Epithelial cell of proximal tubule (primary cell): Measurements from ENCODE around the gene DPYD. TPM values are rescaled to one million over a fixed set of nuclear protein-coding genes. Genes with fewer than 3 reads are reported as not detected.

Experiments used
- DNase-seq: peaks from one replicate; pipeline ENCODE4 v3.0.0-alpha.2; 2011; ENCODE audit warnings: low read depth
- H3K4me3 ChIP-seq: 2 replicates; pipeline ENCODE4 v1.5.1; 2011; ENCODE audit warnings: low read depth, mild to moderate bottlenecking, low read length
- CTCF ChIP-seq: conservative IDR thresholded peaks from 2 replicates; pipeline ENCODE4 v1.5.1; 2012; ENCODE audit warnings: low read depth, mild to moderate bottlenecking, low read length
- total RNA-seq: library from RNA; depleted of rRNA; stranded (reverse); fragments of >200 nt; gene quantifications from 2 replicates; pipeline ENCODE4 v1.2.3, GENCODE V29; 2015

DPYD gene
- total RNA-seq, 1 donor from 2014 or later, result 5.1 TPM

GRCh38 chr1:97901017-97901658 is 19.7 kb downstream of the DPYD start:
- no peak overlapping the region for H3K4me3 ChIP-seq
- no peak for DNase-seq

GRCh38 chr1:97898948-97899347 is 21.9 kb downstream of the DPYD start:
- DNase-seq, result no peak
- TF ChIP-seq CTCF, result no peak
- no peak overlapping the region for H3K4me3 ChIP-seq

More at GRCh38 chr1:97901017-97901658, 19.7 kb downstream of the DPYD start:
- no peak for TF ChIP-seq CTCF

GRCh38 chr1:97895278-97895677 is 25.6 kb downstream of the DPYD start:
- no peak for DNase-seq
- H3K4me3 ChIP-seq, result no peak overlapping the region
- TF ChIP-seq CTCF, result no peak

GRCh38 chr1:97893844-97894243 is 27.0 kb downstream of the DPYD start:
- no peak for TF ChIP-seq CTCF
- no peak for DNase-seq
- H3K4me3 ChIP-seq, result no peak overlapping the region

- H3K4me3 ChIP-seq, result no peak overlapping the region
- DNase-seq, result no peak
- TF ChIP-seq CTCF, result no peak
Measured at GRCh38 chr1:97886199-97886598, 34.6 kb downstream of the DPYD start.

- no peak for DNase-seq
- TF ChIP-seq CTCF, result no peak
- H3K4me3 ChIP-seq, result no peak overlapping the region
Measured at GRCh38 chr1:97883823-97884222, 37.0 kb downstream of the DPYD start.

GRCh38 chr1:97877307-97877706 is 43.5 kb downstream of the DPYD start:
- no peak for TF ChIP-seq CTCF
- no peak overlapping the region for H3K4me3 ChIP-seq
- no peak for DNase-seq
